GM12878 (cell line): ENCODE data around the gene SORBS1. TPM values are rescaled to one million over a fixed set of nuclear protein-coding genes. Genes with fewer than 3 reads are reported as not detected.

Source experiments
- ATAC-seq: fragments of 200-7000 bp; cut with Tn5 transposase; 3 replicates; pipeline ENCODE4 v1.9.1; 2020; ENCODE audit warnings: mild to moderate bottlenecking, moderate library complexity
- BruUV-seq: library from RNA; stranded (reverse); fragments of 400-500 nt; replicated peaks from 2 replicates; lab custom pipeline; 2021; lab: Mats Ljungman, UMichigan
- CTCF ChIA-PET: fragments of 300-600 bp; sonication (Branson Sonifier 250); formaldehyde crosslinking; extraction: SDS; loops from one replicate; lab custom pipeline; 2021; ENCODE audit warnings: inconsistent platforms; lab: Yijun Ruan, JAX
- POLR2A ChIA-PET: fragments of 350-600 bp; formaldehyde crosslinking; extraction: SDS; loops from one replicate; lab custom pipeline; 2021; ENCODE audit warnings: inconsistent platforms; lab: Charles Lee
- RAD21 ChIA-PET: fragments of 300-600 bp; sonication (Branson Sonifier 250); formaldehyde crosslinking; loops from one replicate; lab custom pipeline; 2023; ENCODE audit warnings: antibody characterized with exemption; ENCODE audit not compliant: unreplicated experiment; lab: Charles Lee
- SMC1A ChIA-PET: fragments of 300-600 bp; sonication (Branson Sonifier 250); formaldehyde crosslinking; loops from one replicate; lab custom pipeline; 2023; ENCODE audit not compliant: unreplicated experiment, uncharacterized antibody; lab: Charles Lee
- DNase-seq: peaks from one replicate; pipeline ENCODE4 v3.0.0-alpha.2; 2011; ENCODE audit warnings: low read depth, low spot score
- FAIRE-seq: peaks from 3 replicates; lab custom pipeline; 2011; peaks lifted over from hg19 to GRCh38; lab: Jason Lieb, UNC
- H2AFZ ChIP-seq: 2 replicates; pipeline ENCODE4 v1.6.0; 2011; ENCODE audit warnings: low read depth, low read length, control low read depth; ENCODE audit not compliant: control insufficient read depth
- H3K27ac ChIP-seq: 2 replicates; pipeline ENCODE4 v1.5.1; 2011; ENCODE audit warnings: control low read depth; ENCODE audit not compliant: control insufficient read depth, insufficient read depth
- H3K27me3 ChIP-seq, 2 experiments: replicated peaks in 1 of 2; 2 replicates each; pipeline versions ENCODE4 v1.6.0 to v1.6.1; 2011; ENCODE audit warnings: low read length in 1 of 2; ENCODE audit not compliant: control insufficient read depth in 2 of 2, insufficient read depth in 2 of 2
- H3K36me3 ChIP-seq, 2 experiments: 2 replicates each; pipeline ENCODE4 v1.5.1; 2011; ENCODE audit warnings: low read length in 1 of 2; ENCODE audit not compliant: control insufficient read depth in 2 of 2, insufficient read depth in 2 of 2
- H3K4me1 ChIP-seq: 2 replicates; pipeline ENCODE4 v1.6.1; 2011; ENCODE audit warnings: mild to moderate bottlenecking, low read length, moderate library complexity, mixed read lengths; ENCODE audit not compliant: control insufficient read depth, insufficient read depth
- H3K4me2 ChIP-seq: 2 replicates; pipeline ENCODE4 v1.6.0; 2011; ENCODE audit warnings: control low read depth; ENCODE audit not compliant: control insufficient read depth, insufficient read depth
- H3K4me3 ChIP-seq: fragments of 200-600 bp; sonication (generic); 2 replicates; pipeline ENCODE4 v1.5.1; 2016
- H3K79me2 ChIP-seq: 2 replicates; pipeline ENCODE4 v1.6.0; 2011; ENCODE audit warnings: low read length; ENCODE audit not compliant: control insufficient read depth, insufficient read depth
- H3K9ac ChIP-seq: 2 replicates; pipeline ENCODE4 v1.8.0; 2011; ENCODE audit warnings: low read length, control low read depth, mixed read lengths; ENCODE audit not compliant: control insufficient read depth, insufficient read depth
- H3K9me3 ChIP-seq: replicated peaks from 3 replicates; pipeline ENCODE4 v1.5.1; 2011; ENCODE audit warnings: mild to moderate bottlenecking, low read length; ENCODE audit not compliant: control insufficient read depth, insufficient read depth
- H4K20me1 ChIP-seq: 2 replicates; pipeline ENCODE4 v1.6.0; 2011; ENCODE audit not compliant: control insufficient read depth, insufficient read depth
- HSF1 ChIP-seq: fragments of 150-350 bp; IDR thresholded peaks from 2 replicates; pipeline ENCODE4 v1.6.1; 2014; ENCODE audit warnings: mild to moderate bottlenecking, low read depth, low read length
- NBN ChIP-seq: fragments of 450-650 bp; IDR thresholded peaks from 2 replicates; pipeline ENCODE4 v1.6.1; 2016
- SRF ChIP-seq, 2 experiments: IDR thresholded peaks; 2 replicates each; pipeline ENCODE4 v1.6.1; 2011; ENCODE audit warnings: low read depth in 2 of 2, low read length in 2 of 2, mild to moderate bottlenecking in 1 of 2, moderate library complexity in 1 of 2
- ZSCAN29 ChIP-seq: fragments of 450-650 bp; IDR thresholded peaks from 2 replicates; pipeline ENCODE4 v1.6.1; 2017; ENCODE audit warnings: mild to moderate bottlenecking, moderate library complexity
- WGBS: methylation state at CpG from one replicate; pipeline ENCODE4 v1.1.6; 2016; ENCODE audit warnings: low lambda C conversion rate; ENCODE audit not compliant: insufficient replicate concordance, insufficient coverage; ENCODE audit errors: missing lambda C conversion rate; 5-methylcytosine and 5-hydroxymethylcytosine counted together
- in situ Hi-C: fragments of 300-500 bp; cut with MboI; formaldehyde crosslinking; loops from 9 replicates; pipeline ENCODE4 v1.14.3; 2018; ENCODE audit warnings: mixed read lengths
- intact Hi-C: fragments of 100-400 bp; cut with micrococcal nuclease; formaldehyde crosslinking; loops from one replicate; pipeline ENCODE4 v1.14.2; 2022; ENCODE audit not compliant: unreplicated experiment
- polyA plus RNA-seq, 11 experiments: library from polyadenylated mRNA; depleted of rRNA in 4 of 11; unstranded in 6 of 11; stranded (reverse) in 5 of 11; fragments of >200 nt; fragmentation: Nextera tagmentation in 4 of 11; fragmentation: Illumina TruSeq in 1 of 11; extraction: Ambion mirVana in 4 of 11; extraction: Trizol in 1 of 11; gene quantifications; 1 replicate in 1 of 11; 2 replicates in 10 of 11; pipeline versions ENCODE4 v1.2.1 to v1.2.3, GENCODE V29; 2011 to 2016; ENCODE audit warnings: inconsistent platforms in 2 of 11, missing spikeins in 2 of 11, low read depth in 1 of 11
- total RNA-seq, 4 experiments: library from RNA; depleted of rRNA in 3 of 4; stranded (reverse); fragments of >200 nt in 3 of 4; fragmentation: Illumina TruSeq in 1 of 4; extraction: Trizol in 1 of 4; gene quantifications; 2 replicates each; pipeline versions ENCODE4 v1.2.1 to v1.2.3, GENCODE V29; 2013 to 2021

The SORBS1 gene
- total and polyA plus RNA-seq, 10 of the 15 experiments (the other 5 are each of a cell fraction or from before 2014, with no cell fraction given) = 0.13 to 0.75 (median 0.39) TPM

- TF ChIP-seq HSF1 = no peak
These were observed 139.4 kb downstream of the SORBS1 start (continued) for GRCh38 chr10:95421782-95422181.

- Histone ChIP-seq H3K27ac (no peak overlapping the region), H3K36me3 (no peaks in the 10 kb centered on the region), H3K4me2 (no peak overlapping the region), H4K20me1 (no peaks in the 10 kb centered on the region), H3K9me3 (no peaks in the 10 kb centered on the region), H3K4me1 (peaks cover 5% of the 10 kb centered on the region; the same call in 1 of the 2 replicates), H3K9ac (no peak overlapping the region), H2AFZ (no peak overlapping the region), H3K79me2 (no peaks in the 10 kb centered on the region), H3K4me3 (no peak overlapping the region), H3K27me3 (no peaks in the 10 kb centered on the region; a peak in 2 of 4 replicates)
- ATAC-seq = no peak
- TF ChIP-seq SRF (IDR thresholded peaks at IDR 0.05; ENCODE audit: low read depth in 2 of 2, low read length in 2 of 2) = peak in 1 of 2 experiments; percentile 51; a peak in 1 of 4 replicates
- TF ChIP-seq ZSCAN29 = no peak
- no peak for TF ChIP-seq NBN
- ChIA-PET SMC1A (interaction anchor here (0.7 to 2.4 kb wide), 6 partner anchors 12 to 46 kb away, joined by 3 to 12 read pairs (median 6); no protein-coding TSS in a partner anchor), CTCF (interaction anchor here (1.0 to 3.6 kb wide), 8 partner anchors 9 to 44 kb away, joined by 3 to 46 read pairs (median 4); no protein-coding TSS in a partner anchor), POLR2A (no interaction called here), RAD21 (interaction anchor here (0.6 to 1.3 kb wide), 6 partner anchors 12 to 44 kb away, joined by 3 to 8 read pairs (median 3); no protein-coding TSS in a partner anchor)
- DNase-seq = no peak
- in situ Hi-C loops (no loop called here), intact Hi-C loops (no loop called here)
- WGBS = 57% methylated on average over 3 of the region's 3 CpGs
- FAIRE-seq = no peak
- BruUV-seq = no TSS peak
These were observed 141.8 kb downstream of the SORBS1 start for GRCh38 chr10:95419399-95419798.
